ENCODE data around the gene MBP. TPM values are rescaled to one million over a fixed set of nuclear protein-coding genes. Genes with fewer than 3 reads are reported as not detected.

MBP gene
- total and polyA plus RNA-seq, 2 experiments from 2014 or later = 18.4 to 22.9 TPM

DNA sequence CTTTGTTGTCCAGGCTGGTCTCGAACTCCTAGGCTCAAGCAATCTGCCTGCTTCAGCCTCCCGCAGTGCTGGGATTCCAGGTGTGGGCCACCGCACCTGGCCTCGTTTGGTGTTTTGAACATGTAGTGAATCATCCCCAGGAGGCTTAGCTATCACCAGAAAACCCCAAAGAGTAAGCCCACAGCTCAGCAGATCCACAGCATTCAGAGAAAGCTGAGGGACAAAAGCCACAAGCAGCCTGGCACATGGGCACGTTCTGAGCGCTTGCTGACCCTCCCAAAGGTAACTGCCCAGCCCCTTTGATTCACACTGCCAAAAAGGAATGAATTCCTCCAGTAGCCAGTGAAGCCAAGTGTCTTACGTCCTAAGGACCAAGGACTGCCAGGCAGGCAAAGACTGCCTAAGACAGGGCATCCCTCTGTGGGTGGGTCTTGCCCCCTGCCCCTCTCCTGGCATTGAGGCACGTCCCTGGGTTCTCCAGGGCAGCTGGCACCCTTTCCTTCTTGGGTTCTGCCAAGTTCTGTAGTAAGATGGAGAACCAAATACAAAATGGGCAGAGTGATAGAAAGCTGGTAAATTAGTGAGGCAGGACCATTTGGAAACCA is 31.7 kb downstream of the MBP start:
- peaks cover 10% of the 10 kb centered on the region; the same call in 1 of the 2 replicates for H3F3A ChIP-seq (replicated peaks; ENCODE audit: low read depth)
- Mint-ChIP-seq H3K36me3 (ENCODE audit: low read depth) (peaks cover 11% of the 10 kb centered on the region; the same call in 2 of the 3 replicates), H3K9me3 (no peaks in the 10 kb centered on the region), H3K4me1 (peaks cover 57% of the 10 kb centered on the region), H3K4me3 (no peak overlapping the region), H3K27ac (no peak overlapping the region), H3K27me3 (ENCODE audit: insufficient read depth, low read depth, poor library complexity) (peaks cover 11% of the 10 kb centered on the region)
- ATAC-seq = no peak
- no peak overlapping the region for H3K27ac ChIP-seq (ENCODE audit: low read depth)
- peaks cover 49% of the 10 kb centered on the region for H3K4me1 ChIP-seq (ENCODE audit: insufficient read depth)
- H3K9me2 ChIP-seq (ENCODE audit: insufficient read depth) = 0 out of 2 replicates have a peak, but pooled peaks cover 2% of the 10 kb centered on the region
- H3K4me3 ChIP-seq = no peak overlapping the region
- no peak for TF ChIP-seq STAT1 (IDR thresholded peaks at IDR 0.05; ENCODE audit: unreplicated experiment)
- TF ChIP-seq, protein P1, sequence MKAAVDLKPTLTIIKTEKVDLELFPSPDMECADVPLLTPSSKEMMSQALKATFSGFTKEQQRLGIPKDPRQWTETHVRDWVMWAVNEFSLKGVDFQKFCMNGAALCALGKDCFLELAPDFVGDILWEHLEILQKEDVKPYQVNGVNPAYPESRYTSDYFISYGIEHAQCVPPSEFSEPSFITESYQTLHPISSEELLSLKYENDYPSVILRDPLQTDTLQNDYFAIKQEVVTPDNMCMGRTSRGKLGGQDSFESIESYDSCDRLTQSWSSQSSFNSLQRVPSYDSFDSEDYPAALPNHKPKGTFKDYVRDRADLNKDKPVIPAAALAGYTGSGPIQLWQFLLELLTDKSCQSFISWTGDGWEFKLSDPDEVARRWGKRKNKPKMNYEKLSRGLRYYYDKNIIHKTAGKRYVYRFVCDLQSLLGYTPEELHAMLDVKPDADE (IDR thresholded peaks at IDR 0.05) = no peak
- TF ChIP-seq, protein P2, sequence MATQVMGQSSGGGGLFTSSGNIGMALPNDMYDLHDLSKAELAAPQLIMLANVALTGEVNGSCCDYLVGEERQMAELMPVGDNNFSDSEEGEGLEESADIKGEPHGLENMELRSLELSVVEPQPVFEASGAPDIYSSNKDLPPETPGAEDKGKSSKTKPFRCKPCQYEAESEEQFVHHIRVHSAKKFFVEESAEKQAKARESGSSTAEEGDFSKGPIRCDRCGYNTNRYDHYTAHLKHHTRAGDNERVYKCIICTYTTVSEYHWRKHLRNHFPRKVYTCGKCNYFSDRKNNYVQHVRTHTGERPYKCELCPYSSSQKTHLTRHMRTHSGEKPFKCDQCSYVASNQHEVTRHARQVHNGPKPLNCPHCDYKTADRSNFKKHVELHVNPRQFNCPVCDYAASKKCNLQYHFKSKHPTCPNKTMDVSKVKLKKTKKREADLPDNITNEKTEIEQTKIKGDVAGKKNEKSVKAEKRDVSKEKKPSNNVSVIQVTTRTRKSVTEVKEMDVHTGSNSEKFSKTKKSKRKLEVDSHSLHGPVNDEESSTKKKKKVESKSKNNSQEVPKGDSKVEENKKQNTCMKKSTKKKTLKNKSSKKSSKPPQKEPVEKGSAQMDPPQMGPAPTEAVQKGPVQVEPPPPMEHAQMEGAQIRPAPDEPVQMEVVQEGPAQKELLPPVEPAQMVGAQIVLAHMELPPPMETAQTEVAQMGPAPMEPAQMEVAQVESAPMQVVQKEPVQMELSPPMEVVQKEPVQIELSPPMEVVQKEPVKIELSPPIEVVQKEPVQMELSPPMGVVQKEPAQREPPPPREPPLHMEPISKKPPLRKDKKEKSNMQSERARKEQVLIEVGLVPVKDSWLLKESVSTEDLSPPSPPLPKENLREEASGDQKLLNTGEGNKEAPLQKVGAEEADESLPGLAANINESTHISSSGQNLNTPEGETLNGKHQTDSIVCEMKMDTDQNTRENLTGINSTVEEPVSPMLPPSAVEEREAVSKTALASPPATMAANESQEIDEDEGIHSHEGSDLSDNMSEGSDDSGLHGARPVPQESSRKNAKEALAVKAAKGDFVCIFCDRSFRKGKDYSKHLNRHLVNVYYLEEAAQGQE (IDR thresholded peaks at IDR 0.05; ENCODE audit: unreplicated experiment) = no peak
- TF ChIP-seq, protein P3, sequence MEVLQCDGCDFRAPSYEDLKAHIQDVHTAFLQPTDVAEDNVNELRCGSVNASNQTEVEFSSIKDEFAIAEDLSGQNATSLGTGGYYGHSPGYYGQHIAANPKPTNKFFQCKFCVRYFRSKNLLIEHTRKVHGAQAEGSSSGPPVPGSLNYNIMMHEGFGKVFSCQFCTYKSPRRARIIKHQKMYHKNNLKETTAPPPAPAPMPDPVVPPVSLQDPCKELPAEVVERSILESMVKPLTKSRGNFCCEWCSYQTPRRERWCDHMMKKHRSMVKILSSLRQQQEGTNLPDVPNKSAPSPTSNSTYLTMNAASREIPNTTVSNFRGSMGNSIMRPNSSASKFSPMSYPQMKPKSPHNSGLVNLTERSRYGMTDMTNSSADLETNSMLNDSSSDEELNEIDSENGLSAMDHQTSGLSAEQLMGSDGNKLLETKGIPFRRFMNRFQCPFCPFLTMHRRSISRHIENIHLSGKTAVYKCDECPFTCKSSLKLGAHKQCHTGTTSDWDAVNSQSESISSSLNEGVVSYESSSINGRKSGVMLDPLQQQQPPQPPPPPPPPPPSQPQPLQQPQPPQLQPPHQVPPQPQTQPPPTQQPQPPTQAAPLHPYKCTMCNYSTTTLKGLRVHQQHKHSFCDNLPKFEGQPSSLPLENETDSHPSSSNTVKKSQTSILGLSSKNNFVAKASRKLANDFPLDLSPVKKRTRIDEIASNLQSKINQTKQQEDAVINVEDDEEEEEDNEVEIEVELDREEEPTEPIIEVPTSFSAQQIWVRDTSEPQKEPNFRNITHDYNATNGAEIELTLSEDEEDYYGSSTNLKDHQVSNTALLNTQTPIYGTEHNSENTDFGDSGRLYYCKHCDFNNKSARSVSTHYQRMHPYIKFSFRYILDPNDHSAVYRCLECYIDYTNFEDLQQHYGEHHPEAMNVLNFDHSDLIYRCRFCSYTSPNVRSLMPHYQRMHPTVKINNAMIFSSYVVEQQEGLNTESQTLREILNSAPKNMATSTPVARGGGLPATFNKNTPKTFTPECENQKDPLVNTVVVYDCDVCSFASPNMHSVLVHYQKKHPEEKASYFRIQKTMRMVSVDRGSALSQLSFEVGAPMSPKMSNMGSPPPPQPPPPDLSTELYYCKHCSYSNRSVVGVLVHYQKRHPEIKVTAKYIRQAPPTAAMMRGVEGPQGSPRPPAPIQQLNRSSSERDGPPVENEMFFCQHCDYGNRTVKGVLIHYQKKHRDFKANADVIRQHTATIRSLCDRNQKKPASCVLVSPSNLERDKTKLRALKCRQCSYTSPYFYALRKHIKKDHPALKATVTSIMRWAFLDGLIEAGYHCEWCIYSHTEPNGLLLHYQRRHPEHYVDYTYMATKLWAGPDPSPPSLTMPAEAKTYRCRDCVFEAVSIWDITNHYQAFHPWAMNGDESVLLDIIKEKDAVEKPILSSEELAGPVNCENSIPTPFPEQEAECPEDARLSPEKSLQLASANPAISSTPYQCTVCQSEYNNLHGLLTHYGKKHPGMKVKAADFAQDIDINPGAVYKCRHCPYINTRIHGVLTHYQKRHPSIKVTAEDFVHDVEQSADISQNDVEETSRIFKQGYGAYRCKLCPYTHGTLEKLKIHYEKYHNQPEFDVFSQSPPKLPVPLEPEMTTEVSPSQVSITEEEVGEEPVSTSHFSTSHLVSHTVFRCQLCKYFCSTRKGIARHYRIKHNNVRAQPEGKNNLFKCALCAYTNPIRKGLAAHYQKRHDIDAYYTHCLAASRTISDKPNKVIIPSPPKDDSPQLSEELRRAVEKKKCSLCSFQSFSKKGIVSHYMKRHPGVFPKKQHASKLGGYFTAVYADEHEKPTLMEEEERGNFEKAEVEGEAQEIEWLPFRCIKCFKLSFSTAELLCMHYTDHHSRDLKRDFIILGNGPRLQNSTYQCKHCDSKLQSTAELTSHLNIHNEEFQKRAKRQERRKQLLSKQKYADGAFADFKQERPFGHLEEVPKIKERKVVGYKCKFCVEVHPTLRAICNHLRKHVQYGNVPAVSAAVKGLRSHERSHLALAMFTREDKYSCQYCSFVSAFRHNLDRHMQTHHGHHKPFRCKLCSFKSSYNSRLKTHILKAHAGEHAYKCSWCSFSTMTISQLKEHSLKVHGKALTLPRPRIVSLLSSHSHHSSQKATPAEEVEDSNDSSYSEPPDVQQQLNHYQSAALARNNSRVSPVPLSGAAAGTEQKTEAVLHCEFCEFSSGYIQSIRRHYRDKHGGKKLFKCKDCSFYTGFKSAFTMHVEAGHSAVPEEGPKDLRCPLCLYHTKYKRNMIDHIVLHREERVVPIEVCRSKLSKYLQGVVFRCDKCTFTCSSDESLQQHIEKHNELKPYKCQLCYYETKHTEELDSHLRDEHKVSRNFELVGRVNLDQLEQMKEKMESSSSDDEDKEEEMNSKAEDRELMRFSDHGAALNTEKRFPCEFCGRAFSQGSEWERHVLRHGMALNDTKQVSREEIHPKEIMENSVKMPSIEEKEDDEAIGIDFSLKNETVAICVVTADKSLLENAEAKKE (CRISPR knock-in tag; IDR thresholded peaks at IDR 0.05) = no peak
- TF ChIP-seq JUNB (IDR thresholded peaks at IDR 0.05; ENCODE audit: unreplicated experiment) = no peak
- TF ChIP-seq EZH2phosphoT487 (IDR thresholded peaks at IDR 0.05; ENCODE audit: unreplicated experiment) = no peak
- no peak for TF ChIP-seq ZNF331 (CRISPR knock-in tag; IDR thresholded peaks at IDR 0.05; ENCODE audit: low read depth)
- TF ChIP-seq CREB1 (CRISPR knock-in tag; IDR thresholded peaks at IDR 0.05; ENCODE audit: low read depth) = no peak
- no peak for TF ChIP-seq POLR2AphosphoS5 (IDR thresholded peaks at IDR 0.05; ENCODE audit: low read depth)
- TF ChIP-seq, protein P4, sequence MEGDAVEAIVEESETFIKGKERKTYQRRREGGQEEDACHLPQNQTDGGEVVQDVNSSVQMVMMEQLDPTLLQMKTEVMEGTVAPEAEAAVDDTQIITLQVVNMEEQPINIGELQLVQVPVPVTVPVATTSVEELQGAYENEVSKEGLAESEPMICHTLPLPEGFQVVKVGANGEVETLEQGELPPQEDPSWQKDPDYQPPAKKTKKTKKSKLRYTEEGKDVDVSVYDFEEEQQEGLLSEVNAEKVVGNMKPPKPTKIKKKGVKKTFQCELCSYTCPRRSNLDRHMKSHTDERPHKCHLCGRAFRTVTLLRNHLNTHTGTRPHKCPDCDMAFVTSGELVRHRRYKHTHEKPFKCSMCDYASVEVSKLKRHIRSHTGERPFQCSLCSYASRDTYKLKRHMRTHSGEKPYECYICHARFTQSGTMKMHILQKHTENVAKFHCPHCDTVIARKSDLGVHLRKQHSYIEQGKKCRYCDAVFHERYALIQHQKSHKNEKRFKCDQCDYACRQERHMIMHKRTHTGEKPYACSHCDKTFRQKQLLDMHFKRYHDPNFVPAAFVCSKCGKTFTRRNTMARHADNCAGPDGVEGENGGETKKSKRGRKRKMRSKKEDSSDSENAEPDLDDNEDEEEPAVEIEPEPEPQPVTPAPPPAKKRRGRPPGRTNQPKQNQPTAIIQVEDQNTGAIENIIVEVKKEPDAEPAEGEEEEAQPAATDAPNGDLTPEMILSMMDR (conservative IDR thresholded peaks at IDR 0.05; ENCODE audit: low read depth in 2 of 2) = no peak
- no peak for TF ChIP-seq EZH2 (IDR thresholded peaks at IDR 0.05; ENCODE audit: low read depth, unreplicated experiment)
- no peak for TF ChIP-seq NANOG (IDR thresholded peaks at IDR 0.05; ENCODE audit: borderline replicate concordance)
- no peak for TF ChIP-seq ZNF114 (CRISPR knock-in tag; IDR thresholded peaks at IDR 0.05)
- H4K20me1 ChIP-seq (replicated peaks; ENCODE audit: insufficient read depth) = no peaks in the 10 kb centered on the region
- H3K36me3 ChIP-seq (ENCODE audit: insufficient read depth) = no peaks in the 10 kb centered on the region
- no peaks in the 10 kb centered on the region for H3K27me3 ChIP-seq (ENCODE audit: insufficient read depth)
- no peak overlapping the region for H3K4me2 ChIP-seq
- H2AFZ ChIP-seq = no peak overlapping the region
- no peak for DNase-seq (ENCODE audit: low spot score)
- no peaks in the 10 kb centered on the region for H3K79me2 ChIP-seq (replicated peaks; ENCODE audit: insufficient read depth)

Measured in GM23338 (cell line).